Mesendoderm (in vitro differentiated cells): ENCODE measurements around the gene CACNA1C.

Experiments used
- DNase-seq: peaks from one replicate; pipeline ENCODE4 v3.0.0; 2013
- H2AK5ac ChIP-seq: 2 replicates; pipeline ENCODE4 v1.6.1; 2013; ENCODE audit warnings: low read length, inconsistent platforms
- H2BK120ac ChIP-seq: 2 replicates; pipeline ENCODE4 v1.6.1; 2013; ENCODE audit warnings: low read depth, mild to moderate bottlenecking, low read length, moderate library complexity, mixed read lengths
- H2BK15ac ChIP-seq: replicated peaks from 2 replicates; pipeline ENCODE4 v1.6.1; 2013; ENCODE audit warnings: low read depth, mild to moderate bottlenecking, moderate library complexity
- H2BK5ac ChIP-seq: 2 replicates; pipeline ENCODE4 v1.6.1; 2013; ENCODE audit warnings: low read length, inconsistent platforms
- H3K18ac ChIP-seq: 2 replicates; pipeline ENCODE4 v1.6.1; 2013; ENCODE audit warnings: mild to moderate bottlenecking, low read length, mixed read lengths
- H3K23ac ChIP-seq: one replicate; pipeline ENCODE4 v1.6.1; 2013; ENCODE audit warnings: low read length
- H3K27ac ChIP-seq: 2 replicates; pipeline ENCODE4 v1.5.1; 2013; ENCODE audit warnings: low read depth, mild to moderate bottlenecking, inconsistent platforms, low read length, moderate library complexity
- H3K27me3 ChIP-seq: 2 replicates; pipeline ENCODE4 v1.6.1; 2013; ENCODE audit warnings: low read length, control low read depth, mild to moderate bottlenecking, inconsistent platforms; ENCODE audit not compliant: insufficient read depth, poor library complexity
- H3K36me3 ChIP-seq: 2 replicates; pipeline ENCODE4 v1.6.1; 2013; ENCODE audit warnings: low read length, inconsistent platforms; ENCODE audit not compliant: control insufficient read depth, insufficient read depth
- H3K4ac ChIP-seq: one replicate; pipeline ENCODE4 v1.6.1; 2013; ENCODE audit warnings: low read depth, mild to moderate bottlenecking, low read length, moderate library complexity
- H3K4me1 ChIP-seq: 2 replicates; pipeline ENCODE4 v1.6.1; 2013; ENCODE audit warnings: low read depth, low read length, inconsistent platforms; ENCODE audit not compliant: control insufficient read depth
- H3K4me2 ChIP-seq: 2 replicates; pipeline ENCODE4 v1.6.1; 2013; ENCODE audit warnings: low read length
- H3K4me3 ChIP-seq: 2 replicates; pipeline ENCODE4 v1.5.1; 2013; ENCODE audit warnings: mild to moderate bottlenecking, low read length
- H3K56ac ChIP-seq: one replicate; pipeline ENCODE4 v1.6.1; 2013; ENCODE audit warnings: low read length
- H3K79me1 ChIP-seq: 2 replicates; pipeline ENCODE4 v1.6.1; 2013; ENCODE audit warnings: low read length, inconsistent platforms
- H3K79me2 ChIP-seq: 2 replicates; pipeline ENCODE4 v1.6.1; 2013; ENCODE audit warnings: mild to moderate bottlenecking, low read length; ENCODE audit not compliant: control insufficient read depth, insufficient read depth
- H3K9ac ChIP-seq: 2 replicates; pipeline ENCODE4 v1.6.1; 2013; ENCODE audit warnings: low read length, inconsistent platforms
- H4K5ac ChIP-seq: one replicate; pipeline ENCODE4 v1.6.1; 2013; ENCODE audit warnings: low read length
- H4K8ac ChIP-seq: one replicate; pipeline ENCODE4 v1.6.1; 2013; ENCODE audit warnings: low read depth, mild to moderate bottlenecking, control low read depth, low read length, moderate library complexity
- WGBS: extraction: QIAGEN DNeasy Blood & Tissue Kit; methylation state at CpG from one replicate; pipeline ENCODE4 v1.1.7; 2013; ENCODE audit warnings: low lambda C conversion rate, missing lambda C conversion rate; ENCODE audit not compliant: insufficient coverage; ENCODE audit errors: extremely low coverage; 5-methylcytosine and 5-hydroxymethylcytosine counted together

CACNA1C gene

DNA sequence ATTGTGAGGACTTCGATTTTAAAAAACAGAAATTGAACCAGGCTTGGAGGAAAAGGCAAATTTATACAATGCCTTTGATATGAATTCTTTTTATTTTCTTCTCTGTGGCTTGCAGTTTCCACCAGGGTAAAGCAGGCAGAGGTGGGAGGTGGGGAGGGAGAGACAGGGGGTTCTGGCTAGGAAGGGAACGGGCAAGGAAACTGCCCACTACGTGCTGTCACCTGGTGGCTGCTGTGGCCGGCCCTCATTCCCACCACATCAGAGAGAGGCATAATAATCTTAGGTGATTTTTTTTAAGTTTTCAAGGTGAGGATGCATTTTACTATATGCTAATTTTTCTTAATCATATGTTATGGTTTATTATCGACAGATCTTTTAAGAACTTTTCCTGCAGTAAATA, 145.8 kb downstream of the CACNA1C start:
- Histone ChIP-seq H3K4me2 (peak overlapping the region; percentile 5), H2BK15ac (no peak overlapping the region), H3K79me2 (no peaks in the 10 kb centered on the region), H3K9ac (no peak overlapping the region), H2AK5ac (no peak overlapping the region), H3K56ac (peak overlapping the region; percentile 63), H3K27me3 (no peaks in the 10 kb centered on the region), H3K27ac (peak overlapping the region; percentile 9), H3K18ac (no peak overlapping the region), H2BK120ac (no peak overlapping the region), H2BK5ac (no peak overlapping the region), H3K79me1 (no peaks in the 10 kb centered on the region), H3K36me3 (no peaks in the 10 kb centered on the region), H4K8ac (no peak overlapping the region), H3K23ac (no peak overlapping the region), H4K5ac (no peak overlapping the region), H3K4me1 (peaks cover 6% of the 10 kb centered on the region), H3K4ac (peak overlapping the region; percentile 8), H3K4me3 (no peak overlapping the region)
- WGBS = no CpG with 5 or more reads among the region's 5 CpGs
- DNase-seq = no peak

DNA sequence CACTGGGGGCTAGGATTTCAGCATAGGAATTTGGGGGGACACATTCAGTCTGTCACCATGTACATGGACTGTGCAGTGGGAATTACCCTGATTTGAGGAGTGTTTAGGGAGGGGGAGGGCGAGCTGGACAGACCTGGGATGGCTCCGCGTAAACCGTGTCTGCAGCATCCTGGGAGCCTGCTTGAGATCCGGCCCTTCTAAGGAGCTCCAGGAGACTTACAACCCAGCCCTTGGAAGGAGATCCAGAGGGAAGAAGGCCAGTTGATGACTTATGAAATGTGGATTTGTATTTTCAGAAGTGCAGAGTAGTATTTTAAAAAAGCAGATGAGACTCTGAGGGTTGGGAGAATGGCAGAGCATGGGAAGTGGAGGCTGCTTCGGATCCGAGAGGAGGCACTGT, 153.2 kb downstream of the CACNA1C start:
- Histone ChIP-seq H3K56ac (no peak overlapping the region), H2AK5ac (no peak overlapping the region), H2BK15ac (no peak overlapping the region), H3K36me3 (no peaks in the 10 kb centered on the region), H3K4me3 (no peak overlapping the region), H4K5ac (no peak overlapping the region), H3K27ac (no peak overlapping the region), H3K18ac (no peak overlapping the region), H4K8ac (no peak overlapping the region), H3K27me3 (no peaks in the 10 kb centered on the region), H3K23ac (no peak overlapping the region), H3K9ac (no peak overlapping the region), H3K79me2 (no peaks in the 10 kb centered on the region), H2BK120ac (no peak overlapping the region), H3K4me2 (no peak overlapping the region), H2BK5ac (no peak overlapping the region), H3K4me1 (no peaks in the 10 kb centered on the region), H3K79me1 (no peaks in the 10 kb centered on the region), H3K4ac (no peak overlapping the region)
- no peak for DNase-seq
- WGBS = no CpG with 5 or more reads among the region's 7 CpGs

DNA sequence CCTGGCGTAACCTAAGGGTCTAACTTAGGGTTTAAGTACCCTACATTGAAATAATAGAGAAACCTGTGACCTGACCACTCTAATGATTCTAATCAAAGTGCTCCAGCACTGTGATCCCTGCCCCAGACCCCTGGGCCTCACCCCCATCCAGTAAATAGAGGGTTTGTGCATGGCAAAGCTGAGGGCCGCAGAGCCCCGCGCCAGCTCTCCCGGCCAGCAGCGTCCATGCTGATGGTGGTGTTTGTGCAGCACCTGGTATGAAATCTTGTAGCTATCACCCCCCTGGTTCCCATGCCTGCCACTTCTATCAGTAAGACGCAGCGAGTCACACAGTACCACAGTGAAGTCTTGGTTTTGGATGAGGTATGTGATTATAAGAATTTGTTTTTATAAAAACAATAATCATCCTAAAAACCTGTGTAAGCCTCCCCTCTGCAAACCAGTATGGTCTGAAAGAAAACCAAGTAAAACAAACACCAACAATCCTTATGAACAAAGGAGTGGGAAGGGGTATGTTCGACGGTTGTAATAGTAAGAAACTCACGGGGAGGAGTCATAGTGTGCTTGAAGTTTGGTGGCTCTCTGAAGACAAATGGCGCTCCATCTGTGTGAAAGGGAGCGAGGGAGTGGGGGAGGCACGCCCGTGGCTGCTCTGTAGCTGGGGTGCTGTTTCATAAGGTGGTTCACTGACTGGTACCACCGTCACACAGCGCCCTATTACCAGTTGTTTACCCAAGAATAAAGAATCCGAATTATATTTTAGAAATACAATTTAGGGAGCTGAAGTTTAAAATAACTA, 156.2 kb downstream of the CACNA1C start:
- Histone ChIP-seq H2BK120ac (no peak overlapping the region), H3K4me2 (no peak overlapping the region), H3K27me3 (no peaks in the 10 kb centered on the region), H4K5ac (no peak overlapping the region), H3K4ac (no peak overlapping the region), H3K18ac (no peak overlapping the region), H2BK15ac (no peak overlapping the region), H3K4me1 (peaks cover 4% of the 10 kb centered on the region), H3K36me3 (no peaks in the 10 kb centered on the region), H2AK5ac (no peak overlapping the region), H3K79me1 (no peaks in the 10 kb centered on the region), H2BK5ac (no peak overlapping the region), H3K4me3 (no peak overlapping the region), H3K27ac (no peak overlapping the region), H3K9ac (no peak overlapping the region), H3K23ac (no peak overlapping the region), H3K79me2 (no peaks in the 10 kb centered on the region), H4K8ac (no peak overlapping the region), H3K56ac (no peak overlapping the region)
- no peak for DNase-seq
- no CpG with 5 or more reads among the region's 18 CpGs for WGBS

DNA sequence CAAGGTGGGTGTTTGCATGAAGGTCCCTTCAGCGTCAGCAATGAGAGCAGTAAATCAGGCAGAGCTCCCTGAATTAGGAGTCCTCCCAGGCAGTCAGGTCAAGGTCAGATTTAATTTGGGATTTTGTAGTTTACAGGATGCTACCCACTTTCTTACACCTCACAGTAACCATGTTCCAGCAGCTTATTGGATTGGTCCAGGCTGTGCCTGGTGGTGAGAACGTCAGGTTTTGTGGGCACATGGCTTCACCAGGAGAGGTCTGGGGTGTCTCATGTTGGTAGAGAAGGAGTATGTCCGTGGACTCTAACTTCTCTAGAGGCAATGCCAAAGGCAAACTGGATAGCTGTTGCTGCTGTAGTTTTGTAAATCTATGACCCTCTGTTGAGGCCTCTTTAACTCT, 158.3 kb downstream of the CACNA1C start:
- H3K27ac ChIP-seq = no peak overlapping the region
- H3K4me2 ChIP-seq = no peak overlapping the region
- no peak overlapping the region for H2BK5ac ChIP-seq
- no peak overlapping the region for H3K4ac ChIP-seq
- no peaks in the 10 kb centered on the region for H3K79me1 ChIP-seq
- no peak overlapping the region for H4K8ac ChIP-seq
- no peak for DNase-seq
- whole genome bisulfite sequencing = no CpG with 5 or more reads among the region's 3 CpGs
- no peak overlapping the region for H2BK120ac ChIP-seq
- H4K5ac ChIP-seq = no peak overlapping the region
- no peak overlapping the region for H3K18ac ChIP-seq
- no peak overlapping the region for H2BK15ac ChIP-seq
- H3K56ac ChIP-seq = no peak overlapping the region
- no peak overlapping the region for H3K23ac ChIP-seq
- H2AK5ac ChIP-seq = no peak overlapping the region
- no peak overlapping the region for H3K9ac ChIP-seq
- no peaks in the 10 kb centered on the region for H3K36me3 ChIP-seq
- peaks cover 4% of the 10 kb centered on the region for H3K4me1 ChIP-seq
- H3K4me3 ChIP-seq = no peak overlapping the region
- no peaks in the 10 kb centered on the region for H3K79me2 ChIP-seq
- no peaks in the 10 kb centered on the region for H3K27me3 ChIP-seq

DNA sequence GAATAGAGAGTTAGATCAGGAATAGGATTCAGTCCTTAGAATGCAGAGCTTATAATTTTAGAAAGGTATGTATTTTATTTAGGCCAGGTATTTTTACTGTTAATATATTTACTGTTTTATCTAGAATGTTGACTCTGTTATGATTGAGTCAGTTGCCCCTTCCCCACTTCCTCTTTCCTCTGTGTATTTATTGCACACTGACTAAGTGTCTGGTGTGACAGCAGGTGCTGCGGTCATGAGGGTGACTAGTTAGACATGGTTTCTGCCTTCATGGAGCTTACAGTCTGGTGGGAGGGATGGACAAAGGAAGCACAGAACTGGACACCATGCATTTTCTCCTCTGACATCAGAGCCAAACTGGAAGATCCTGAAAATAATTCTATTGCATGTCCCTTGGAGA, 159.8 kb downstream of the CACNA1C start:
- no CpG with 5 or more reads among the region's 1 CpG for WGBS
- DNase-seq = no peak
- Histone ChIP-seq H3K27me3 (no peaks in the 10 kb centered on the region), H3K27ac (no peak overlapping the region), H4K5ac (no peak overlapping the region), H3K56ac (no peak overlapping the region), H3K4me2 (no peak overlapping the region), H2BK5ac (no peak overlapping the region), H4K8ac (no peak overlapping the region), H2BK120ac (no peak overlapping the region), H3K4me1 (peaks cover 4% of the 10 kb centered on the region), H3K4me3 (no peak overlapping the region), H3K79me2 (no peaks in the 10 kb centered on the region), H3K9ac (no peak overlapping the region), H3K23ac (no peak overlapping the region), H3K36me3 (no peaks in the 10 kb centered on the region), H2BK15ac (no peak overlapping the region), H3K18ac (no peak overlapping the region), H3K4ac (no peak overlapping the region), H3K79me1 (no peaks in the 10 kb centered on the region), H2AK5ac (no peak overlapping the region)
